Type B pancreatic cell (in vitro differentiated cells): ENCODE results near the gene EXOSC7. TPM values are rescaled to one million over a fixed set of nuclear protein-coding genes. Genes with fewer than 3 reads are reported as not detected.

Source experiments
- DNase-seq: peaks from one replicate; pipeline ENCODE4 v3.0.0; 2021; ENCODE audit warnings: mixed read lengths; ENCODE audit not compliant: unreplicated experiment; ENCODE audit errors: extremely low spot score
- H3K27ac Mint-ChIP-seq: 2 replicates; pipeline ENCODE4 v1.8.0; 2021; ENCODE audit warnings: mild to moderate bottlenecking, mixed read lengths
- H3K27me3 Mint-ChIP-seq: 2 replicates; pipeline ENCODE4 v1.8.0; 2021; ENCODE audit warnings: mixed read lengths
- H3K36me3 Mint-ChIP-seq: 2 replicates; pipeline ENCODE4 v1.8.0; 2021; ENCODE audit warnings: mixed read lengths
- H3K4me1 Mint-ChIP-seq: one replicate; pipeline ENCODE4 v1.8.0; 2021; ENCODE audit warnings: mixed read lengths; ENCODE audit not compliant: unreplicated experiment
- H3K4me3 Mint-ChIP-seq: 2 replicates; pipeline ENCODE4 v1.8.0; 2021; ENCODE audit warnings: mild to moderate bottlenecking, mixed read lengths
- H3K9me3 Mint-ChIP-seq: 2 replicates; pipeline ENCODE4 v1.8.0; 2021; ENCODE audit warnings: mixed read lengths
- total RNA-seq: library from RNA; stranded (reverse); gene quantifications from 2 replicates; pipeline ENCODE4 v1.2.1, GENCODE V29; 2021; ENCODE audit warnings: low replicate concordance
- TF ChIP-seq, protein P1 (sequence below): fragments of 200-600 bp; sonication (generic); conservative IDR thresholded peaks from 2 replicates; pipeline ENCODE4 v1.5.0; 2021; ENCODE audit warnings: antibody characterized with exemption, mild to moderate bottlenecking

The EXOSC7 gene
- total RNA-seq, 1 donor from 2014 or later, result 49.7 TPM

DNA sequence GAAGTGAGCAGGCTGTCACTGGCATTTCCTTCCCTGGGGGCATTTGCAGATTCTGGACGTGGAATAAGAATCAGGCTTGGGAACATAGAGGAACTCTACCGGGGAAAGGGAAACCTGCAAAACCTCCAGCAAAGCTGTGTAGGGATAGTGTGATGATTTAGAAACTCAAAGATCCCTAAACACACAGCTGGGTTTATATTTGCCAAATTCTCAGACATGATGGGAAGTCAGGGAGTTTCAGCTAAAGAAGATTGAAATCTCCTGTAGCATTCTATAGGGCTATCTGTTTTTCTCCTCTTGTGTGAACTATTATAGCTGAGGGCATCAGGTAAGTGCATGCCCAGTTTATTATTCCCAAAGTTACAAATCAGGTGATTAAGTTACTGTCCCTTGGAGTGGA is 40.9 kb downstream of the EXOSC7 start:
- Mint-ChIP-seq H3K4me3 (no peak overlapping the region), H3K36me3 (peaks cover 16% of the 10 kb centered on the region), H3K4me1 (peaks cover 12% of the 10 kb centered on the region), H3K9me3 (no peaks in the 10 kb centered on the region), H3K27me3 (no peaks in the 10 kb centered on the region), H3K27ac (no peak overlapping the region)
- TF ChIP-seq, protein P1, sequence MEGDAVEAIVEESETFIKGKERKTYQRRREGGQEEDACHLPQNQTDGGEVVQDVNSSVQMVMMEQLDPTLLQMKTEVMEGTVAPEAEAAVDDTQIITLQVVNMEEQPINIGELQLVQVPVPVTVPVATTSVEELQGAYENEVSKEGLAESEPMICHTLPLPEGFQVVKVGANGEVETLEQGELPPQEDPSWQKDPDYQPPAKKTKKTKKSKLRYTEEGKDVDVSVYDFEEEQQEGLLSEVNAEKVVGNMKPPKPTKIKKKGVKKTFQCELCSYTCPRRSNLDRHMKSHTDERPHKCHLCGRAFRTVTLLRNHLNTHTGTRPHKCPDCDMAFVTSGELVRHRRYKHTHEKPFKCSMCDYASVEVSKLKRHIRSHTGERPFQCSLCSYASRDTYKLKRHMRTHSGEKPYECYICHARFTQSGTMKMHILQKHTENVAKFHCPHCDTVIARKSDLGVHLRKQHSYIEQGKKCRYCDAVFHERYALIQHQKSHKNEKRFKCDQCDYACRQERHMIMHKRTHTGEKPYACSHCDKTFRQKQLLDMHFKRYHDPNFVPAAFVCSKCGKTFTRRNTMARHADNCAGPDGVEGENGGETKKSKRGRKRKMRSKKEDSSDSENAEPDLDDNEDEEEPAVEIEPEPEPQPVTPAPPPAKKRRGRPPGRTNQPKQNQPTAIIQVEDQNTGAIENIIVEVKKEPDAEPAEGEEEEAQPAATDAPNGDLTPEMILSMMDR, result no peak
- DNase-seq, result no peak

DNA sequence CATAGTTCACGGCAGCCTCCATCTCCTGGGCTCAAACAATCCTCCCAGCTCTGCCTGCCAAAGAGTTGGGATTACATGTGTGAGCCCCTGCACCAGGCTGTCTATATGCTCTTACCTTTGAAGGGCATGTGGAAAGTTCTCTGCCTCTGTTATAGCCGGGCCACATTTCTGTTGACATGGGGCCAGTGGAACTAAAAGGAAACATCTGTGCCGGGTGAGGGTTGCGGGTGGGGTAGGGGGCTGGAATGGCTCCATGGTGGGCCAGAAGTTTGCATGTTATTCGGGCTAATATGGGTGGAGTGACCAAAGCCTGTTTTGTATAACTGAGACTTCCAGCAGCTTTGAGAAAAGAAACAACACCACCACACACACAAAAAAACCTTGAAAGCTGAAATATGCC is 41.8 kb downstream of the EXOSC7 start:
- H3K36me3 Mint-ChIP-seq, result peaks cover 10% of the 10 kb centered on the region
- H3K9me3 Mint-ChIP-seq, result no peaks in the 10 kb centered on the region
- TF ChIP-seq, protein P1, result no peak
- H3K4me1 Mint-ChIP-seq, result peaks cover 12% of the 10 kb centered on the region
- H3K27me3 Mint-ChIP-seq, result no peaks in the 10 kb centered on the region
- no peak overlapping the region for H3K4me3 Mint-ChIP-seq
- no peak for DNase-seq
- no peak overlapping the region for H3K27ac Mint-ChIP-seq

DNA sequence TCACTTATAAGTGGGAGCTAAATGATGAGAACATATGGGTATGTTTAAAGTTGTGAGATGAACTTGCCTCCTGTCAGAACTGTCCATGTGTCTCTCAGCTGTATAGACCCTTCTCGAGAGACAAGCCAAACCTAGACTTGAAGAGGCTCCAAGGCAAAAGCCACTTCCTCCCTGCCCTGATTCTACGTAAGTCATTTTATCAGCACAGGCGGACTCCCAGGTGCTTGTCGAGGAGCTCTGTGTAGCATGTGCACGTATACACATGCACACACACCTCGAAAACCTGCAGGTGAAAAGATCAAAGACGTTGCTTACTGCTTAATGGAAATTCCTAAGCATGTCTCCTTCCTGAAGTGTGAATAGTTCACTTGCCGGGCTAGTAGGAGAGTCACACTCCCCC is 44.5 kb downstream of the EXOSC7 start:
- H3K4me3 Mint-ChIP-seq, result no peak overlapping the region
- DNase-seq, result no peak
- H3K27me3 Mint-ChIP-seq, result no peaks in the 10 kb centered on the region
- no peak overlapping the region for H3K27ac Mint-ChIP-seq
- H3K9me3 Mint-ChIP-seq, result no peaks in the 10 kb centered on the region
- peaks cover 12% of the 10 kb centered on the region for H3K4me1 Mint-ChIP-seq
- peaks cover 3% of the 10 kb centered on the region for H3K36me3 Mint-ChIP-seq
- TF ChIP-seq, protein P1, result no peak

DNA sequence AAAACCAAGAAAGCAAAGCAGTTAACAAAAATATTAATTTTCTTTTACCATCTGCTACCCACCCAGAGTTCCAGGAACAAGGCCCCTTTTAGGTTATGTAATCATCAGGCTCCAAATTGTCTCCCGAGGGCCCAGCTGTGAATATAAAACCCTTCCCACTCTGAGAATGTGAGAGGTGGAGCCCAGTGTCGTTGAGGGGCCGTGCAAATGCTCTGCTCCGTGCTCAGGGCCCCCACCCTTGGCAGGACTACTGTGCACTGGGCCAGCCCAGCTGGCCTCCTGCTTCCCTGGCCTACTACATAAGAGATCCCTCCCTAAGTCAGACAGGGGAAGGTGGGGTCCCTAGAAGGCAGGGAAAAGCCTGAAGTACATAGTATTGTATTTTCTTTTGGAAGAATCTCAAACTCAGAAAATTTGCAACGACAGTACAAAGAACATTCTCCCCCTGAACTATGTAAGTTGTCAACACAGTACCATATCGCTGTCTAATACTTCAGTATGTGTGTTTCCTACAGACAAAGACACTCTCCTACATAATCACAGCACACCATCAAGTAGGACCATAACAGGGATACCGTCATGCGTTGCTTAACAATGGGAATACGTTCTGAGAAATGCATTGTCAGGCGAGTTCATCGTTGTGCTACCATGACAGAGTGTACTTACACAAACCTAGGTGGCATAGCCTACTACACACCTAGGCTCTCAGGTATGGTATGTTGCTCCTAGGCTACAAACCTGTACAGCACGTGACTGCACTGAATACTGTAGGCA is 45.7 kb downstream of the EXOSC7 start:
- Mint-ChIP-seq H3K4me1 (peaks cover 17% of the 10 kb centered on the region), H3K36me3 (peaks cover 3% of the 10 kb centered on the region), H3K4me3 (no peak overlapping the region), H3K27me3 (no peaks in the 10 kb centered on the region), H3K27ac (no peak overlapping the region), H3K9me3 (no peaks in the 10 kb centered on the region)
- TF ChIP-seq, protein P1, result no peak
- no peak for DNase-seq

DNA sequence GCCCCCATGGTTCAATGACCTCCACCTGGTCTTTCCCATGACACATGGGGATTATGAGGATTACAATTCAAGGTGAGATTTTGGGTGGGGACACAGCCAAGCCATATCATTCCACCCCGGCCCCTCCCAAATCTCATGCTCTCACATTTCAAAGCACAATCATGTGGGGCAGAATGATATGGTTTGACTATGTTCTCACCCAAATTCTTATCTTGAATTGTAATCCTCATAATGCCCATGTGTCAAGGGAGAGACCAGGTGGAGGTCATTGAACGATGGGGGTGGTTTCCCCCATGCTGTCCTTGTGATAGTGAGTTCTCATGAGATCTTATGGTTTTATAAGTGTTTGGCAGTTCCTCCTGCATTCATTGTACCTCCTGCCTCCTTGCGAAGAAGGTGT is 47.6 kb downstream of the EXOSC7 start:
- no peak overlapping the region for H3K4me3 Mint-ChIP-seq
- peaks cover 21% of the 10 kb centered on the region for H3K4me1 Mint-ChIP-seq
- H3K27ac Mint-ChIP-seq, result no peak overlapping the region
- H3K27me3 Mint-ChIP-seq, result no peaks in the 10 kb centered on the region
- no peak for DNase-seq
- TF ChIP-seq, protein P1, result no peak
- H3K9me3 Mint-ChIP-seq, result no peaks in the 10 kb centered on the region
- H3K36me3 Mint-ChIP-seq, result peaks cover 3% of the 10 kb centered on the region
